SU-DHL-6 (cell line): ENCODE data around the gene CPNE5.
A peak's percentile ranks its signal among the peaks of the same experiment; 100 is the strongest.

Experiments used
- H2AFZ ChIP-seq: fragments of 200-600 bp; sonication (generic); 2 replicates; pipeline ENCODE4 v1.6.1; 2014; ENCODE audit warnings: low read depth, mild to moderate bottlenecking, moderate library complexity, mixed read lengths, antibody characterized with exemption, low read length; ENCODE audit not compliant: severe bottlenecking
- H3F3A ChIP-seq: fragments of 200-600 bp; shearing (Covaris generic); 2 replicates; pipeline ENCODE4 v1.6.0; 2016; ENCODE audit warnings: antibody characterized with exemption, mild to moderate bottlenecking; ENCODE audit not compliant: insufficient read depth
- H3K27ac ChIP-seq: fragments of 200-600 bp; sonication (generic); 2 replicates; pipeline ENCODE4 v1.5.1; 2016; ENCODE audit warnings: low read depth, mild to moderate bottlenecking, low read length, moderate library complexity, mixed read lengths
- H3K27me3 ChIP-seq: fragments of 200-600 bp; sonication (generic), shearing (Covaris generic); 2 replicates; pipeline ENCODE4 v1.6.0; 2014; ENCODE audit warnings: mild to moderate bottlenecking, low read length
- H3K36me3 ChIP-seq: fragments of 200-600 bp; sonication (generic); 2 replicates; pipeline ENCODE4 v1.6.1; 2014; ENCODE audit warnings: mild to moderate bottlenecking, low read length, mixed read lengths
- H3K4me2 ChIP-seq: fragments of 300-600, 200-600 bp; shearing (Covaris generic), sonication (generic); 2 replicates; pipeline ENCODE4 v1.6.0; 2014; ENCODE audit warnings: low read length, low read depth, mild to moderate bottlenecking; ENCODE audit not compliant: poor library complexity, severe bottlenecking
- H3K4me3 ChIP-seq: fragments of 200-600 bp; sonication (generic); 2 replicates; pipeline ENCODE4 v1.5.1; 2014; ENCODE audit warnings: antibody characterized with exemption, low read length, mild to moderate bottlenecking, mixed read lengths; ENCODE audit not compliant: insufficient read depth, poor library complexity, severe bottlenecking
- H3K79me2 ChIP-seq: fragments of 200-600 bp; sonication (generic); 2 replicates; pipeline ENCODE4 v1.6.1; 2014; ENCODE audit warnings: mild to moderate bottlenecking, low read length, moderate library complexity; ENCODE audit not compliant: insufficient read depth
- H3K9ac ChIP-seq: fragments of 200-600 bp; sonication (generic); 2 replicates; pipeline ENCODE4 v1.7.0; 2014; ENCODE audit warnings: mild to moderate bottlenecking, low read length
- H3K9me2 ChIP-seq: fragments of 200-600 bp; sonication (generic); replicated peaks from 2 replicates; pipeline ENCODE4 v1.6.1; 2014; ENCODE audit warnings: low read length; ENCODE audit not compliant: insufficient read depth
- H3K9me3 ChIP-seq: fragments of 200-600 bp; sonication (generic); 2 replicates; pipeline ENCODE4 v1.6.1; 2014; ENCODE audit warnings: low read length, mixed read lengths; ENCODE audit not compliant: insufficient read depth
- H4K20me1 ChIP-seq: fragments of 200-600 bp; sonication (generic); 2 replicates; pipeline ENCODE4 v1.6.1; 2014; ENCODE audit warnings: low read depth, mild to moderate bottlenecking, antibody characterized with exemption, low read length, moderate library complexity, mixed read lengths
- EZH2phosphoT487 ChIP-seq: fragments of 200-600 bp; sonication (generic), shearing (Covaris generic); conservative IDR thresholded peaks from 2 replicates; pipeline ENCODE4 v1.6.1; 2018; ENCODE audit warnings: mild to moderate bottlenecking, antibody characterized with exemption, low read length, moderate library complexity, mixed read lengths
- TF ChIP-seq, protein P1 (sequence below): fragments of 200-600 bp; sonication (generic); IDR thresholded peaks from one replicate; pipeline ENCODE4 v1.5.1; 2017; ENCODE audit warnings: antibody characterized with exemption, mild to moderate bottlenecking, low read length, moderate library complexity; ENCODE audit not compliant: insufficient read depth, poor library complexity, severe bottlenecking

The CPNE5 gene

DNA sequence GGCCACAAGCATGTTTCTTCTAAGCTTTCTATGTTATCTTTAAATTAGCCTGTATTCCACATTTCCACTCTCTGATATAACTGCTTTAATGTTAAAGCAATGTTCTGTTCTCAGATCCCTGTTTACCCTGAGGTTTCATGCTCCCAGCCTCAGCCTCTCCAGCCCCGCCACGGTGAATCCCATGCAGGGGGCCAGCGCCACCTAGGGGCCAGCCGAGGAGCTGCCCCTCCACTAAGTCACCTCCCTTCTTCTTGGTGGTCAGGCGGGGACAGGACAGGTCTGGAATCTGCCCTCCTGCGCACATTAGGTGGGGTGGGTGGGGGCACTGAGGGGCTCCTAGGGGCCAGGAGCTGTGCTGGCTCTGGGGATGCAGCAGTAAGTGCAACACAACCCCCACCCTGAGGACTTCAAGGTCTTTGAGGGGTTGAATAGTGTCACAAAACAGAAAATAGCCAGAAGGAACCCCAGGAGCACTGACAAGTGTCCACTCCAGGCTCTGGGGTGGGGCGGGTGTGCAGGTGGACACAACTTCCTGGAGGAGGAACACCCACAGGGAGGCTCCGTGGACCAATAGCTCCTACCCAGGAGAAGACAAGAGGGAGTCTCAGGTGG is 80.0 kb downstream of the CPNE5 start:
- H4K20me1 ChIP-seq, result no peaks in the 10 kb centered on the region
- no peaks in the 10 kb centered on the region for H3K36me3 ChIP-seq
- no peaks in the 10 kb centered on the region for H3K27me3 ChIP-seq
- H3K9me3 ChIP-seq, result no peaks in the 10 kb centered on the region
- no peaks in the 10 kb centered on the region for H3K79me2 ChIP-seq
- no peak overlapping the region for H2AFZ ChIP-seq
- no peak overlapping the region for H3K27ac ChIP-seq
- TF ChIP-seq, protein P1, sequence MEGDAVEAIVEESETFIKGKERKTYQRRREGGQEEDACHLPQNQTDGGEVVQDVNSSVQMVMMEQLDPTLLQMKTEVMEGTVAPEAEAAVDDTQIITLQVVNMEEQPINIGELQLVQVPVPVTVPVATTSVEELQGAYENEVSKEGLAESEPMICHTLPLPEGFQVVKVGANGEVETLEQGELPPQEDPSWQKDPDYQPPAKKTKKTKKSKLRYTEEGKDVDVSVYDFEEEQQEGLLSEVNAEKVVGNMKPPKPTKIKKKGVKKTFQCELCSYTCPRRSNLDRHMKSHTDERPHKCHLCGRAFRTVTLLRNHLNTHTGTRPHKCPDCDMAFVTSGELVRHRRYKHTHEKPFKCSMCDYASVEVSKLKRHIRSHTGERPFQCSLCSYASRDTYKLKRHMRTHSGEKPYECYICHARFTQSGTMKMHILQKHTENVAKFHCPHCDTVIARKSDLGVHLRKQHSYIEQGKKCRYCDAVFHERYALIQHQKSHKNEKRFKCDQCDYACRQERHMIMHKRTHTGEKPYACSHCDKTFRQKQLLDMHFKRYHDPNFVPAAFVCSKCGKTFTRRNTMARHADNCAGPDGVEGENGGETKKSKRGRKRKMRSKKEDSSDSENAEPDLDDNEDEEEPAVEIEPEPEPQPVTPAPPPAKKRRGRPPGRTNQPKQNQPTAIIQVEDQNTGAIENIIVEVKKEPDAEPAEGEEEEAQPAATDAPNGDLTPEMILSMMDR, result peak; percentile 100
- no peak for TF ChIP-seq EZH2phosphoT487
- H3F3A ChIP-seq, result peaks cover 39% of the 10 kb centered on the region
- no peak overlapping the region for H3K4me2 ChIP-seq
- no peaks in the 10 kb centered on the region for H3K9me2 ChIP-seq
- H3K4me3 ChIP-seq, result no peak overlapping the region
- no peak overlapping the region for H3K9ac ChIP-seq

DNA sequence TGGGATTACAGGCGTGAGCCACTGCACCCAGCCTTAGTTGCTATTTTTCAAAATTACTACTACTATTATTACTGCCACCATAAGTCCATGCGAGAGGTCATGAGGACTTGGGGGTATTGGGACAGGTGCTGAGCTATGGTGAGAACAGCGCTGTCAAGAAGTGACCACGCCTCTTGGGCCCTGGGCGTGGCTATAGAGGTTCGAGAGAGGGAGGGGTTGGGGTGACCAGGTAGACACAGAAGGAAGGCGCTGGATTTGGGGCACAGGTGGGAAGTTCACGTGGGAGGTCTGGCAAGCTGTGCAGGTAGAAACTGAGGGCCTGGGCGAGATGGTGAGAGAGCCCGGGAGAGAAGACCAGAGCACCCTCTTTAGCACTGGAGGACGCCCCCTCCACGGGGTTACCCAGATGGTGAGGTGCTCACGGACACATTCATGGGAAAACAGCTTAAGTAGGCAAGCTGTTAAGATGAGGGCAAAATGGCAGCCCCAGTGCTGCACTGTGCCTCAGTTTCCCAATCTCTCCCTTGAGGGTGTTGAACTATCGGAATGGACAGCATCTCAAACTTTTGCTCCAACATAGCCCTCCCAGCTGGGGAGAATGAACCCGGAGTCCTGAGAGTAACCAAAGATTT is 80.6 kb downstream of the CPNE5 start:
- no peaks in the 10 kb centered on the region for H3K36me3 ChIP-seq
- no peak overlapping the region for H2AFZ ChIP-seq
- TF ChIP-seq, protein P1, result no peak
- TF ChIP-seq EZH2phosphoT487, result no peak
- H3K9ac ChIP-seq, result no peak overlapping the region
- no peak overlapping the region for H3K4me2 ChIP-seq
- H3F3A ChIP-seq, result peaks cover 45% of the 10 kb centered on the region
- no peaks in the 10 kb centered on the region for H4K20me1 ChIP-seq
- no peak overlapping the region for H3K27ac ChIP-seq
- H3K9me2 ChIP-seq, result no peaks in the 10 kb centered on the region
- H3K27me3 ChIP-seq, result no peaks in the 10 kb centered on the region
- H3K4me3 ChIP-seq, result no peak overlapping the region
- no peaks in the 10 kb centered on the region for H3K79me2 ChIP-seq
- H3K9me3 ChIP-seq, result no peaks in the 10 kb centered on the region

DNA sequence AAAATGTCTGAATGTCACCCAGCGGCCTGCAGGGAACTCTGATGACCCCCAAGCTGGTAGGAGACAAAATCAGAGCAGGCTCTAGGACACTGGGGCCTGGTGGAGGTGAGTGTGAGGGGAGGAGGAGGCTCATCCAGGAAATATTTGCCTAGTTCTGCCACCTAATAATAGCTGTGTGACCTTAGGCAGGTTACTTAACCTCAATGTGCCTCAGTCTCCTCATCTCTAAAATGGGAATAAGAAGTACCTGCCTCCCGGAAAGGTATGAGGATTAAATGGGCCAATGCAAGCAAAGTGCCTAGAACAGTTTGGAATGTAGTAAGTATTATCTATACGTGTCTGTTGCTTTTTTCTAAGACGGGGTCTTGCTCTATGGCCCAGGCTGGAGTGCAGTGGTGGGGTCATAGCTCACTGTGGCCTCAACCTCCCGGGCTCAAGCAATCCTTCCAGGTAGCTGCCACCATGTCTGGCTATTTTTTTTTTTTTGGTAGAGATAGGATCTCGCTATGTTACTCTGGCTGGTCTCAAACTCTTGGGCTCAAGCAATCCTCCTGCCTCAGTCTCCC is 81.2 kb downstream of the CPNE5 start:
- peaks cover 47% of the 10 kb centered on the region for H3F3A ChIP-seq
- peak overlapping the region; percentile 52 for H3K9ac ChIP-seq
- no peaks in the 10 kb centered on the region for H3K9me2 ChIP-seq
- no peak overlapping the region for H2AFZ ChIP-seq
- no peaks in the 10 kb centered on the region for H3K27me3 ChIP-seq
- H4K20me1 ChIP-seq, result no peaks in the 10 kb centered on the region
- H3K36me3 ChIP-seq, result no peaks in the 10 kb centered on the region
- H3K4me2 ChIP-seq, result peak overlapping the region; percentile 65
- TF ChIP-seq EZH2phosphoT487, result no peak
- TF ChIP-seq, protein P1, result no peak
- no peaks in the 10 kb centered on the region for H3K9me3 ChIP-seq
- H3K79me2 ChIP-seq, result no peaks in the 10 kb centered on the region
- H3K27ac ChIP-seq, result peak overlapping the region; percentile 76
- no peak overlapping the region for H3K4me3 ChIP-seq
